Neural cell (in vitro differentiated cells): ENCODE data around the gene PGLYRP4.

Source experiments
- CTCF ChIP-seq: fragments of 450-650 bp; IDR thresholded peaks from 2 replicates; pipeline ENCODE4 v1.5.1; 2014; ENCODE audit warnings: antibody characterized with exemption, mild to moderate bottlenecking, moderate library complexity; ENCODE audit not compliant: poor library complexity, severe bottlenecking
- POLR2AphosphoS5 ChIP-seq: IDR thresholded peaks from 2 replicates; pipeline ENCODE4 v1.6.1; 2012
- RAD21 ChIP-seq: fragments of 450-650 bp; conservative IDR thresholded peaks from 2 replicates; pipeline ENCODE4 v1.6.1; 2014; ENCODE audit warnings: antibody characterized with exemption, mild to moderate bottlenecking, moderate library complexity
- REST ChIP-seq: IDR thresholded peaks from 2 replicates; pipeline ENCODE4 v1.6.1; 2012; ENCODE audit warnings: borderline replicate concordance
- SMC3 ChIP-seq: fragments of 450-650 bp; conservative IDR thresholded peaks from 2 replicates; pipeline ENCODE4 v1.6.1; 2014; ENCODE audit warnings: antibody characterized with exemption, mild to moderate bottlenecking, moderate library complexity; ENCODE audit not compliant: poor library complexity

- TF ChIP-seq CTCF = no peak
- no peak for TF ChIP-seq POLR2AphosphoS5
- TF ChIP-seq SMC3 = no peak
- no peak for TF ChIP-seq REST
- no peak for TF ChIP-seq RAD21
These were observed 7.2 kb downstream of the PGLYRP4 start for GRCh38 chr1:153341431-153341934.
